Lung (tissue), 12 donors: ENCODE data around the gene SYP. TPM values are rescaled to one million over a fixed set of nuclear protein-coding genes. Genes with fewer than 3 reads are reported as not detected.

Source experiments
- ATAC-seq: fragments of 200-7000 bp; cut with Tn5 transposase; one replicate; pipeline ENCODE4 v1.9.1; 2020; ENCODE audit warnings: moderate number of reproducible peaks; ENCODE audit not compliant: insufficient read depth, low FRiP score
- DNase-seq, 3 donors: peaks; one replicate each; pipeline ENCODE4 v3.0.0-alpha.2; 2013 to 2017
- H3K27ac ChIP-seq, 2 donors: one replicate each; pipeline ENCODE4 v1.5.1; 2013; ENCODE audit warnings: mild to moderate bottlenecking in 2 of 2, moderate library complexity in 2 of 2, control low read depth in 1 of 2, inconsistent platforms in 1 of 2, low read depth in 1 of 2, low read length in 1 of 2
- H3K27me3 ChIP-seq, 3 donors: one replicate each; pipeline ENCODE4 v1.5.1; 2013; ENCODE audit warnings: low read length in 2 of 3; ENCODE audit not compliant: control insufficient read depth in 3 of 3, insufficient read depth in 3 of 3
- H3K36me3 ChIP-seq, 4 donors: one replicate each; pipeline ENCODE4 v1.5.1; 2013; ENCODE audit warnings: low read length in 4 of 4, mild to moderate bottlenecking in 1 of 4, moderate library complexity in 1 of 4; ENCODE audit not compliant: control insufficient read depth in 4 of 4, insufficient read depth in 4 of 4
- H3K4me1 ChIP-seq, 5 donors: one replicate each; pipeline ENCODE4 v1.5.1; 2013; ENCODE audit warnings: low read length in 5 of 5, mild to moderate bottlenecking in 2 of 5, moderate library complexity in 1 of 5; ENCODE audit not compliant: control insufficient read depth in 5 of 5, insufficient read depth in 5 of 5
- H3K4me3 ChIP-seq: one replicate; pipeline ENCODE4 v1.5.1; 2013; ENCODE audit warnings: mild to moderate bottlenecking, control low read depth, moderate library complexity
- H3K9ac ChIP-seq, 2 donors: one replicate each; pipeline ENCODE4 v1.5.1; 2013; ENCODE audit warnings: low read length in 2 of 2, control low read depth in 1 of 2; ENCODE audit not compliant: insufficient read depth in 1 of 2
- H3K9me3 ChIP-seq, 4 donors: one replicate each; pipeline ENCODE4 v1.5.1; 2013; ENCODE audit warnings: low read length in 3 of 4, mild to moderate bottlenecking in 1 of 4, moderate library complexity in 1 of 4; ENCODE audit not compliant: control insufficient read depth in 4 of 4, insufficient read depth in 3 of 4
- WGBS, 2 donors: extraction: QIAGEN DNeasy Blood & Tissue Kit; methylation state at CpG; one replicate each; pipeline ENCODE4 v1.1.7; 2013; 5-methylcytosine and 5-hydroxymethylcytosine counted together
- polyA plus RNA-seq, 2 donors: library from polyadenylated mRNA; stranded (reverse); fragments of 200-250 nt; gene quantifications; one replicate each; pipeline ENCODE4 v1.2.1, GENCODE V29; 2013
- total RNA-seq, 2 donors: library from RNA; depleted of rRNA in 1 of 2; stranded (reverse); fragments of >200 nt in 1 of 2; gene quantifications; one replicate each; pipeline ENCODE4 v1.2.1, GENCODE V29; 2014 to 2021
- TF ChIP-seq, protein P1 (sequence below): IDR thresholded peaks from 2 replicates; pipeline ENCODE4 v1.5.1; 2012; ENCODE audit warnings: mild to moderate bottlenecking; ENCODE audit errors: control extremely low read depth, extremely low read depth
- donor health status: control.
- donor health status: control.
- donor health status: Bipolar disorder and iron deficiency.
- donor health status: healthy.
- donor health status: DM: yes; HTN: yes; CAD: no.

SYP gene
- total and polyA plus RNA-seq, 4 donors, result 3.2 to 5.6 (median 4.9) TPM

DNA sequence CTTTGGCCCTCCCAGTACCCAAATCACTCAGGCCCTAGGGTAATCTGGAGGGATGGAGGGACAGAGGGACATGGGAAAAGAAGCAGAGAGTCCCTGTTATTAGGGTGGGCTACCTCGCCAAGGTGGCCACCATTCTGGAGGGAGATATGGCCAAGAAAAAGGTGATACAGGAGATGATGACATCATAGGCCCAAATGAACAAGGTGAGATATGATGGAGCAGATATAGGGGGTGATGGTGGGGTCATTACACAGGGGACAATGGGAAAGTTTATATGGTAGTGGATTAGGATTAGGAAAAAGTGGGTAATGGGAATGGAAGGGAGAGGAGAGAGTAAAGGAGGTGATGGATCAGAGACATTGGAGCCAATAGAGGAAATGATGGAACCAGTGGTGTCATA lies 12.9 kb upstream of the SYP start:
- DNase-seq (no peak), ATAC-seq (no peak)
- Histone ChIP-seq H3K9me3 (peaks cover 0 to 11% (median 0%) of the 10 kb centered on the region in 4 donors), H3K36me3 (no peaks in the 10 kb centered on the region), H3K4me1 (no peaks in the 10 kb centered on the region), H3K9ac (no peak overlapping the region), H3K27ac (no peak overlapping the region), H3K27me3 (peaks cover 0 to 6% (median 0%) of the 10 kb centered on the region in 3 donors), H3K4me3 (no peak overlapping the region)
- TF ChIP-seq, protein P1, sequence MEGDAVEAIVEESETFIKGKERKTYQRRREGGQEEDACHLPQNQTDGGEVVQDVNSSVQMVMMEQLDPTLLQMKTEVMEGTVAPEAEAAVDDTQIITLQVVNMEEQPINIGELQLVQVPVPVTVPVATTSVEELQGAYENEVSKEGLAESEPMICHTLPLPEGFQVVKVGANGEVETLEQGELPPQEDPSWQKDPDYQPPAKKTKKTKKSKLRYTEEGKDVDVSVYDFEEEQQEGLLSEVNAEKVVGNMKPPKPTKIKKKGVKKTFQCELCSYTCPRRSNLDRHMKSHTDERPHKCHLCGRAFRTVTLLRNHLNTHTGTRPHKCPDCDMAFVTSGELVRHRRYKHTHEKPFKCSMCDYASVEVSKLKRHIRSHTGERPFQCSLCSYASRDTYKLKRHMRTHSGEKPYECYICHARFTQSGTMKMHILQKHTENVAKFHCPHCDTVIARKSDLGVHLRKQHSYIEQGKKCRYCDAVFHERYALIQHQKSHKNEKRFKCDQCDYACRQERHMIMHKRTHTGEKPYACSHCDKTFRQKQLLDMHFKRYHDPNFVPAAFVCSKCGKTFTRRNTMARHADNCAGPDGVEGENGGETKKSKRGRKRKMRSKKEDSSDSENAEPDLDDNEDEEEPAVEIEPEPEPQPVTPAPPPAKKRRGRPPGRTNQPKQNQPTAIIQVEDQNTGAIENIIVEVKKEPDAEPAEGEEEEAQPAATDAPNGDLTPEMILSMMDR, result no peak
- 56 to 85% methylated on average over 1 of the region's 1 CpG for WGBS, 2 donors

DNA sequence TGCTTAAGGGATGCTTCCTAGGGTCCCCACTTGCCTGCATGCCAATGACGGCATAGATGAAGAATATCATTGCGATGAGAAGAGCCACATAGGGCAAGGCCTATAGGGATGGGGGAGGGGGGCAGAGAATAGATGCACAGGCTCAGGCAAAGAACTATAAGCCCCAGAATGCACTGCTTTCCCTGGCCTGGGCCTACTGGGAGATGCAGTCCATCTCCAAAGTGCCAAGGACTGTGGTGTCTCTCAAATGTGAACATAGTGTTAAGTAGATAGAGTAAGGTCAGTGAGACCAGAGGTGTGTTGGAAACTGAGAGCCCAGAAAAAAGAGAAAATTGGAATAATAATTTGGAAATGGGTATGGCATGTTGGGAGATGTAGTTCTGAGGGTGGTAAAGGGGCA lies 12.2 kb upstream of the SYP start:
- Histone ChIP-seq H3K27me3 (peaks cover 0 to 6% (median 0%) of the 10 kb centered on the region in 3 donors), H3K9me3 (peaks cover 0 to 9% (median 0%) of the 10 kb centered on the region in 4 donors), H3K4me1 (no peaks in the 10 kb centered on the region), H3K36me3 (no peaks in the 10 kb centered on the region), H3K9ac (no peak overlapping the region), H3K27ac (no peak overlapping the region), H3K4me3 (no peak overlapping the region)
- DNase-seq (no peak), ATAC-seq (no peak)
- TF ChIP-seq, protein P1, result no peak
- WGBS, 2 donors, result 81 to 85% methylated on average over 2 of the region's 2 CpGs

- ATAC-seq (no peak), DNase-seq (no peak)
- Histone ChIP-seq H3K27me3 (peaks cover 0 to 6% (median 0%) of the 10 kb centered on the region in 3 donors), H3K27ac (no peak overlapping the region), H3K4me3 (no peak overlapping the region), H3K36me3 (no peaks in the 10 kb centered on the region), H3K9ac (no peak overlapping the region), H3K4me1 (no peaks in the 10 kb centered on the region), H3K9me3 (peaks cover 0 to 9% (median 0%) of the 10 kb centered on the region in 4 donors)
- 80 to 89% methylated on average over 8 to 9 of the region's 9 CpGs for WGBS, 2 donors
- TF ChIP-seq, protein P1, result no peak
Observed at GRCh38 chrX:49211074-49211473, 11.1 kb upstream of the SYP start.

DNA sequence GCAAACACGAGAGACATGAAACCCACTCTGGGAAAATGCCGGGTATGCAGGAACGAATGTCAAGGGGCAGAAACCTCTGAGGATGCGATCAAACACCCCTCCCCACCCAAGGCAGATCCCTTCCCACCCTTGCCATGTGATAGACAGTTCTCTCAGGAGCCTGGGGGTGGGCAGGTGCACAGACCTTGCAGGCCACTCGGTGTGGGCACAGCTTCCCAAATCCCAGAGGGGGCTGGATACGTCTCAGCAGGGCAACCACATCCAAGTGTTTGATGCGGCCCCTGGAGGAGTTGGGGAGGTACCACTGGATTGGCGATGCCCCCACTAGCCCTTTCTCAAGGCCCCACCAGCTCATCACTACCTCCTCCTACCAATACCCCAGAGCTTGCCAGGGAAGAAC lies 10.4 kb upstream of the SYP start:
- Histone ChIP-seq H3K36me3 (no peaks in the 10 kb centered on the region), H3K9me3 (peaks cover 0 to 9% (median 0%) of the 10 kb centered on the region in 4 donors), H3K9ac (no peak overlapping the region), H3K27ac (no peak overlapping the region), H3K27me3 (peaks cover 0 to 6% (median 0%) of the 10 kb centered on the region in 3 donors), H3K4me3 (no peak overlapping the region), H3K4me1 (no peaks in the 10 kb centered on the region)
- no peak for DNase-seq
- TF ChIP-seq, protein P1, result no peak
- 73 to 84% methylated on average over 7 to 8 of the region's 8 CpGs for WGBS, 2 donors
- ATAC-seq, result no peak
